Keratinocyte (primary cell): ENCODE measurements around the gene SMPDL3A.

Experiments
- EZH2 ChIP-seq: IDR thresholded peaks from one replicate; pipeline ENCODE4 v1.6.1; 2012; ENCODE audit warnings: inconsistent platforms, mild to moderate bottlenecking, low read length, moderate library complexity
- TF ChIP-seq, protein P1 (sequence below), 3 experiments: IDR thresholded peaks in 1 of 3; conservative IDR thresholded peaks in 1 of 3; optimal IDR thresholded peaks in 1 of 3; 2 replicates in 2 of 3; 3 replicates in 1 of 3; pipeline versions ENCODE3 to v1.5.1; 2011; ENCODE audit warnings: low read length in 3 of 3, mild to moderate bottlenecking in 3 of 3, moderate library complexity in 2 of 3, control low read depth in 1 of 3, inconsistent platforms in 1 of 3; ENCODE audit not compliant: insufficient read depth in 2 of 3; ENCODE audit errors: extremely low read depth in 1 of 3

DNA sequence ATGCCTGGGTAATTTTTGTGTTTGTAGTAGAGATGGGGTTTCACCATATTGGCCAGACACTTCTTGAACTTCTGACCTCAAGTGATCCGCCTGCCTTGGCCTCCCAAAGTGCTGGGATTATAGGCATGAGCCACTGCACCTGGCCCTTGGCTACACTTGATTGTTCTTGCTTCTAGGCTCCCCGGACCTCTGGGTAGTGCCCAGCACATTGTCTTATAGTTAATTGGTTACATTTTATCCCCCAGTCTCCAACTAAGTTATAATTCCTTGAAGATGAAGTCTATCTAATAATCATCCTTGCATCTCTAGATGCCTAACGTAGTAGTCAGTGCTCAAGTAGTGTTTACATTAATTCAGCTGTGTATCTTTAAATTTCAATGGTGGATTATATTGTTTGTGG lies 11.8 kb downstream of the SMPDL3A start:
- TF ChIP-seq, protein P1, sequence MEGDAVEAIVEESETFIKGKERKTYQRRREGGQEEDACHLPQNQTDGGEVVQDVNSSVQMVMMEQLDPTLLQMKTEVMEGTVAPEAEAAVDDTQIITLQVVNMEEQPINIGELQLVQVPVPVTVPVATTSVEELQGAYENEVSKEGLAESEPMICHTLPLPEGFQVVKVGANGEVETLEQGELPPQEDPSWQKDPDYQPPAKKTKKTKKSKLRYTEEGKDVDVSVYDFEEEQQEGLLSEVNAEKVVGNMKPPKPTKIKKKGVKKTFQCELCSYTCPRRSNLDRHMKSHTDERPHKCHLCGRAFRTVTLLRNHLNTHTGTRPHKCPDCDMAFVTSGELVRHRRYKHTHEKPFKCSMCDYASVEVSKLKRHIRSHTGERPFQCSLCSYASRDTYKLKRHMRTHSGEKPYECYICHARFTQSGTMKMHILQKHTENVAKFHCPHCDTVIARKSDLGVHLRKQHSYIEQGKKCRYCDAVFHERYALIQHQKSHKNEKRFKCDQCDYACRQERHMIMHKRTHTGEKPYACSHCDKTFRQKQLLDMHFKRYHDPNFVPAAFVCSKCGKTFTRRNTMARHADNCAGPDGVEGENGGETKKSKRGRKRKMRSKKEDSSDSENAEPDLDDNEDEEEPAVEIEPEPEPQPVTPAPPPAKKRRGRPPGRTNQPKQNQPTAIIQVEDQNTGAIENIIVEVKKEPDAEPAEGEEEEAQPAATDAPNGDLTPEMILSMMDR (optimal IDR thresholded peaks at IDR 0.05 in 1 of 3, IDR thresholded peaks at IDR 0.05 in 1 of 3, conservative IDR thresholded peaks at IDR 0.05 in 1 of 3; ENCODE audit: extremely low read depth in 1 of 3, insufficient read depth in 2 of 3, low read length in 3 of 3) = no peak
- no peak for TF ChIP-seq EZH2
